ENCODE measurements around the gene DUSP8.

The DUSP8 gene

DNA sequence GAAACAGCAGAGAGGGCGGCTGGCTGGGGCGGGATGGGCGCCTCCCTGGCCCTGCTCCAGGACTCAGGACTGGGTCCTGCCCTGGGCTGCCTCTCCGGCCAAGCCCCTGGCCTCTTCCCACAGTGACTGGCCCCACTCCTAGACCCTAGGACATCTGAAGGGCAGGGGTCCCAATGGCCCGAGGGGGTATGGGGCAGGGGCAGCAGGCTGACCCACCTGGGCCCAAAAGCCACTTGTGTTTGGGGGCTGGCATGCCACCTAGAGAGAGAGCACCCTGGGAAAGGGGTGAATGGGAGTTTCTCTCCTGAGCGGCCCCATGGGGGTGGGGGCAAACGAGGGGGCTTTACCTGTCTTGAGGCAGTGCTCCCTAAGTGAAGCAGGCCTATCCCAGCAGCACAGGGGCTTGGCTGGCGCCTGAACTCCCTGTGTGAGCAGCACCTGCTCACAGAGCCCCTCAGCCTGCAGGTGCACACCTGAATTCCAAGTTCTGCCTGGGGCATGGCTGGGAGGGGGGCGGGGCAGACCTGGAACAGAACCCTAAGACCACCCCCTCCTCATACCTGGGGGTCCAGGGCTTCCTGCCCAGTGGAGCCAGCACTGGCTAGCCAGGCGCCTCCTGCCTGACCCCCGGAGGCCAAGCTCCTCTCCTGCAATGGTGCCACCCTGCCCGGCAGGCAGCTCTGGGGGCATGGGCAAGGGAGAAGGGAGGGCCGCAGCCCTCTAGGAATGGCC is 16.9 kb downstream of the DUSP8 start:
- no peak for DNase-seq (ENCODE audit: low read depth, low spot score)

GRCh38 chr11:1553808-1554594 is 18.1 kb downstream of the DUSP8 start:
- DNase-seq (ENCODE audit: low read depth, low spot score), result no peak

DNA sequence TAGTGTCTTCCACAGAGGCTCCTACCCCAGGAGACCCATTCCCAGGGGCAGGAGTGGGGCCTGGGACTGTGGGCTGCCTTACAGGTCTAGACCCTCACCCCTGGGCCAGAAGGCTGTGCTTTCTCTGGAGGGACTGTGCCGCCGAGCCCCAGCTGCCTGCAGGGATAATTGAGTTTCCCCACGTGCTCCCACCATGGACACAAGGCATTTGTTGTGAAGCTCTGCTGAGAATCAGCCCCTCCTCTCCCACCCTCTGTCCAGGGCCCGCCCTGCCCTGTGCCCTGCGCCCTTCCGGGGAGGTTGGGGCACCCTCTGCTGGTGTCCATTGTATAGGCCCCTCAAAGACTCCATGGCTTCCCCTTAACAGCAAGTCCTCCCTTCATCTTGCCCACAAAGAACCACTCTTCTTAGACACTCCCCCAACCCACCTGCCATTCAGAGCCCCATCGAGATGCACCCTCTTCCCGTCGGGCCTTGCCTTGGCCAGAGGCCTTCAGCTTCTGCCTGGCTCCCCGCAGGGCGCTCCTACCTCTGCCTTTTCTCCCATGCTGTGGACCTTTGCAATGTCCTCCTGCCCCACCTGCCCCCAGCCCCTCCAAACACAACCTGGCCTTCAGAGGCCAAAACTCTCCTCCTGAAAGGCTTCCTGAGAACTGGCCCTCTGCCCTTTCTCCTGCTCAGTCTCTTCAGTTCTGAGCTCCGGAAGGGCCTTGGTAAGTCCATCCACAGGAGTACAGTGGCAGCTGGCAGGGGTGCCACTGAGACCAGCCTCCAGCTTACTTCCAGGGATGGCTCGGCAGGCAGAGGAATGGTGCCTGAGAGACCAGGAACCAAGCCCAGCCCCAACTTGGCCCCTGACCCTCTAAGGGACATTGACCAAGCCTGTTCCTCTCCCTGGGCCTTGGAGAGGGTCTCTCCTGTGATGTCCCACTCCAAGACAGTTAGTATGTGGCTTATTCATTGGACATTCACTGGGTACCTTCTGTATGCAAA is 22.4 kb downstream of the DUSP8 start:
- DNase-seq (ENCODE audit: low read depth, low spot score), result no peak

DNA sequence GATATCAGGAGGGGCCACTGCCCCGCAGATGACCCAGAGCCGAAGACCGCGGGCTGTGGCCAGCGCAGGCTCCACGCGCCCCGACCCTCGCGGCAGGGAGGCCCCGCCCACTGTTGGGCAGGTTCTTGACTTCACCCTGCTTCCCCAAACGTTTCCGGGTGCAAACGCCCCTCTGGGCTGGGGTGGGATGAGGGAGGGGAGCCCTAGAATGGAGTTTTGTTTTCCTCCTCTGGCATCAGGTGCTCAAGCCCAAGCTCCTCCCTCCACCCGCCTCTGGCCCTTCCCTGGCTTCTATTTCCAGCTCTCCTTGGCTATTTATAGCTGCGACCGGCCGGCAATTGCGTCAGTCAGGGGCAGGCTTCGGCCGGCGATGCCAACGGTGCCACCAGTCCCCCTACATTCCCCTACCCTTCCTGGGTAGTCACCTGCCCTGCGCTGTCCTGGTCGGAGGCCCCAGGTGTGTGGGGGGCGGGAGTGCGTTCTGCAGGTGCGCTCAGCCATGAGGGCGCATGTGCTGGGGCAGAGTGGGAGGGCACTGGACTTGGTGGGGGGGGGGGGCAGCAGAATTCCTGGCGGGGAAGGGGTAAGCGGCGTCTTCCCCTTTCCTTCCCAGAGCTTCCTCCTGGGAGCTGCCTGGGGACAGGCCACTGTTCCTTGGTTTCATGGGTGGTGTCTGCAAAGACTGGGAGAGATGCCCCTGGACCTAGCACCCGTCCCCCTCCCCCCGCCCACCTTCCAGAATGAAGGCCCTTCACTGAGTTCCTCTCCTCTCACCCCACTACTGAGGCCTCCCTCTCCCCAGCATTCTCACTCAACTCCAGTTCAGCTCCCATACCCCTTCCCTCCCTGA is 23.6 kb downstream of the DUSP8 start:
- no peak for DNase-seq (ENCODE audit: low read depth, low spot score)

GRCh38 chr11:1547467-1548098 is 24.5 kb downstream of the DUSP8 start:
- no peak for DNase-seq (ENCODE audit: low read depth, low spot score)

- no peak for DNase-seq (ENCODE audit: low read depth, low spot score)
These were observed 25.3 kb downstream of the DUSP8 start for GRCh38 chr11:1546536-1547466.

- no peak for DNase-seq (ENCODE audit: low read depth, low spot score)
These were observed 26.0 kb downstream of the DUSP8 start for GRCh38 chr11:1546077-1546535.

DNA sequence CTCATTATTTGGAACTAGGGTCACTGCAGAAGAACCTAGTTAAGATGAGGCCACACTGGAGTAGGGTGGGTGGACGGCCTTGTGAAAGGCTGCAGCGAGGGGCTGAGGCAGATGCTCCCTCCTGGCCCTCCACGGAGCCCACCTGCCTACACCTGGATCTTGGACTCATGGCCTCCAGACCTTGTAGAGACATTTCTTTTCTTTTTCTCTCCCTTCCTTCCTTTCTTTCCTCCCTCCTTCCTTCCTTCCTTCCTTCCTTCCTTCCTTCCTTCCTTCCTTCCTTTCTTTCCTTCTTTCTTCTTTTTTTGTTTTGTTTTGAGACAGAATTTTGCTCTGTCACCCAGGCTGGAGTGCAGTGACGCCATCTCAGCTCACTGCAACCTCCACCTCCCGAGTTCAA is 26.6 kb downstream of the DUSP8 start:
- no peak for DNase-seq (ENCODE audit: low read depth, low spot score)

DNA sequence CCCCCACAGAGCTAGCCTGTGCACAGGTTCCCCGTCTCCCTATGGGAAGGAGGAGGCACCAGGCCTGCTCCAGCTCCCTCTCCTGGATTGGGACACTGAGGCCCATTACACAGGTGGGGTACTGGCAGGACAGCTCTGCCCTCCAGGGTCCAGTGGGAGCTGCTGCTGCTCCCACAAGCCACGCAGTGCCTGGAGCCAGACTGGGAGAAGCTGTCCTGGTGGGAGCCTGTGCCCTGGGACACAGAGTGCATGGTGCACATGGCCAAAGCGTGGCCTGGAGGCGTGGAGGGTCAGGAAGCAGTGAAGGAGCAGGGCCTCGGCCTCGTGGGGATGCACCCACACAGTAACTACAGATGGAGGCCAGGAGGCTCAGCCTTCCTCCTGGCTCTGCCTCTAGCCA is 27.5 kb downstream of the DUSP8 start:
- DNase-seq (ENCODE audit: low read depth, low spot score), result no peak

DNA sequence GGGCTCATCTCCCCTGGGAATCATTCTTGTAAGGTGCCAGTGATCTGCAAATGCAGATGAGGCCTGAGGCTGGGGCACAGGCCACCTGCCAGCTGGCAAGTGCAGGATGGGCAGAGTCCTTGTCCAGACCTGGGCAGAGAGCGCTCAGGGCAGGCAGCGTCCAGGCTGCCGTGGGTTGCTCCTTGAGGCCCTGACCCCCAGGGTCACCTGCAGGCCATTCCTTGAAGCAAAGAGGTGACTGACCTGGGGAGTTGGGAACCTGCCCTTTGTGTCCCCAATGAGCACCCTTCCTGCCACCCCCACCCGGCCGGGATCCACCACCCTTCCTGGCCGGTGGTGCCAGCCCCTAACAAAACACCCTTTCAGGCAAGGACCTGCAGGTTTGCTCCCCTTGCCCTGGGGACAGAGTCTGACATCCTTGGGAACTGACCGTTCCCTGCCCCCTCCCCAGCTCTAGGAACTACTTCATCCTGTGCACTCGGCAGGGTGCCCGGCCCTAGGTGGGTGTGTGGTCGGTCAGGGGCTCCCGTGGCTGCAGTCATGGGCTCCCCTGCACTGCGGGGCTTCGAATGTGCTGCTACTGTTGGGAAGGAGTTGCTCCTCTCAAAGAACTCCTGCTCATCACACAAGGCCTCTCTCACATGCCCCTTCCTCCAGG is 28.3 kb downstream of the DUSP8 start:
- no peak for DNase-seq (ENCODE audit: low read depth, low spot score)

DNA sequence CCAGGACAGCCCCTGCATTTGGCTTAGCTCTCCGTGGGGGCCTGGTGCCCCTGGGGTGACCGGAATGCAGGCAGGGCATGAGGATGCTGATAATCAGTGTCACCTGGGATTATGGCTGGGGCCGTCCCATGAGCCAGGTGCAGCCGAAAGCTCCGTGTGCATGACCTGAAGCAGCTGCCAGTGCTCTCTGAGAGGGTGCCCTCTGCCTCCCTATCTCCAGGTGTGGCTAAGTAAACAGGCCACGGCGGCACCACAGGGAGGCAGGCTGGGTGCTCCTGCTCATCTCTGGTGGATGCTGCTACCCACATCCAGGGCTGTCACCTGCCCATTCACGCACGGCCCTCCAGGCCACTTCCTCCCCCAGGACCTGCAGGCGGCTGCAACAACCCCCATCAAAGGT is 29.8 kb downstream of the DUSP8 start:
- no peak for DNase-seq (ENCODE audit: low read depth, low spot score)

DNA sequence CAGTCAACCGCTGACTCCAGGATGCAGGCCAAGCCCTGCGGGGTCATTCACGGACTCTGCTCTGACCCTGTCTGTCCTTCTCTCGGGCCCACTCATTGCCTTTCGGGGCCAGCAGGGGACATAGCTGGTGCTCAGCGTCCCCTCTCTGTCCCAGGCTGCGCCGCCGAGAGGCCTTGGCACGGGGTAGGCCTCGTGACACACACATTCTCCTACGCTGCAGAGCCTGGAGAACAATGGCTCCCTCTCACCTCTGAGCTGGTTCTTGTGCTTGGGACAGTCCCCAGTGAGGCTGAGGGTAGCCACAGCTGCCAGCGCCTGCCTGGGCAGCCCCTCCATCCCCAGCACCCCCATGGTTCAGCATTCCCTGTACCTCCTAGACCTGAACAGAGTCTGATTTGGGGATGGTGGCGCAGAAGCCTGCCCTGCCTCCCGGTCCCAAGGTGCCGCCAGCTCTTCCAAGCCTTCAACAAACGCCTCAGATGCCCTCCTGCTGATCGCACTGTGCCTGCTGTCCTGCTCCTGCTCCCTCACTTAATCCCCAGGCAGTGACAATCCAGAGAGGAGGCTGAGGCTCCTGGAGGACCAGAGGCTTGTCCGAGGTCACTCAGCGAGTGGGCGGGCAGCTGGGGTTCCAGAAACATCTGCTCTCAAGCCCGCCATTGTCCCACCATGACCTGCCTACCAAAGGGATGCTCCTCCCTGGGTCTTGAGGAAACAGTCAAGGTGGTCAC is 30.4 kb downstream of the DUSP8 start:
- DNase-seq (ENCODE audit: low read depth, low spot score), result no peak

GRCh38 chr11:1540074-1540473 is 32.0 kb downstream of the DUSP8 start:
- DNase-seq (ENCODE audit: low read depth, low spot score), result no peak

DNA sequence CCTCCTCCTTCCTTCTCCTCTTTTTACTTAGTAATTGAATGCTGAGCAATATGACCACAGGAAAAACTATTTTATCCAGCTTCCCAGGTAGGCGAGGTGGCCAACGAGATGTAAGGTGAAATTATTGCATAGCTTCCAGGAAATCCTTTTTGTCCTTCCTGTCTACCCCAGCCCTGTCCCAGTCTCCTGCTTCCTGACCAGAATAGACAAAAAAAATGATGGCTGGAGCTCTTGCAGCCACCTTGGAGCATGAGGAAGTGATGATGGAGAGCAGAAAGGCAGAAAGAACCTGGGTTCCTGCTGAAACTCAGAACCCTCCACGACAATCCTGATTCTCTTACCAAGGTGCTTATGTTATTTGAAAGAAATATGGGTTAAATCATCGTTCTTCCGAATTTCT is 33.9 kb downstream of the DUSP8 start:
- DNase-seq (ENCODE audit: low read depth, low spot score), result no peak

- no peak for DNase-seq (ENCODE audit: low read depth, low spot score)
These were observed 35.8 kb downstream of the DUSP8 start for GRCh38 chr11:1536065-1536843.

GRCh38 chr11:1534682-1535081 is 37.4 kb downstream of the DUSP8 start:
- no peak for DNase-seq (ENCODE audit: low read depth, low spot score)

DNA sequence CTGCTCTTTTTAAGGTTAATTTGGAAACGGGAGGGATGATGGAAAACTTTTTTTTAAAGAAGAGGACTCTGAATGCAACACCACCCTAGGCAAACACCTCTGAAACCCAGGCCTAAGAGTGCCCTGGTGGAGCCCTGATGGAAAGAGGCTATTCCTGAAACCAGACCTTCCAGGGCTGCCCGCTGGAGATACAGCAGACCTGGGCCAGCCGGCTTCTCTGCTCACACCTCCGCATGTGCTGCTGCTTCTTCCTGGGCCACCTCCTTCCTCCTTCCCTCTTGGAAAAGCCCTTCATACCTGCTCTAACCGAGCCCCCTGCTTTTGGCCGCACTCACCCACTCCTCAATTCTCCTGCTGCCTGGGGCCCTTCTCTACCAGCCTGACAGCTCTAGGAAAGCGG is 37.9 kb downstream of the DUSP8 start:
- DNase-seq (ENCODE audit: low read depth, low spot score), result no peak
